GM19467 (cell line): ENCODE measurements around the gene RAB1A.
A peak's percentile ranks its signal among the peaks of the same experiment; 100 is the strongest.

ENCODE experiments used
- ATAC-seq: cut with Tn5 transposase; IDR thresholded peaks from one replicate; pipeline ENCODE4 v1.9.1; 2021; ENCODE audit warnings: mild to moderate bottlenecking, moderate library complexity; ENCODE audit not compliant: unreplicated experiment

RAB1A gene

GRCh38 chr2:65062843-65063825 lies 66.8 kb downstream of the RAB1A start:
- ATAC-seq = no peak

GRCh38 chr2:65061910-65062339 lies 68.0 kb downstream of the RAB1A start:
- ATAC-seq = no peak

GRCh38 chr2:65061146-65061909 lies 68.6 kb downstream of the RAB1A start:
- ATAC-seq = no peak

- ATAC-seq = no peak
These were observed 70.8 kb downstream of the RAB1A start for GRCh38 chr2:65059071-65059470.

GRCh38 chr2:65057391-65058052 lies 72.4 kb downstream of the RAB1A start:
- ATAC-seq = no peak

GRCh38 chr2:65057054-65057375 lies 72.9 kb downstream of the RAB1A start:
- no peak for ATAC-seq

- peak; percentile 87 for ATAC-seq
These were observed 73.5 kb downstream of the RAB1A start, which contains the start of gene CEP68 for GRCh38 chr2:65056215-65057053. Gene CEP68 (plus strand): TSS chr2:65056416. CDS start chr2:65069445, 13,029 bp downstream.

- ATAC-seq = peak; percentile 25
These were observed 74.3 kb downstream of the RAB1A start for GRCh38 chr2:65055422-65056214.

- ATAC-seq = no peak
These were observed 75.0 kb downstream of the RAB1A start for GRCh38 chr2:65054749-65055421.

GRCh38 chr2:65053199-65053598 lies 76.7 kb downstream of the RAB1A start:
- peak; percentile 44 for ATAC-seq

GRCh38 chr2:65050931-65051330 lies 79.0 kb downstream of the RAB1A start:
- no peak for ATAC-seq

GRCh38 chr2:65049010-65049639 lies 80.8 kb downstream of the RAB1A start:
- no peak for ATAC-seq

GRCh38 chr2:65046633-65047407 lies 83.1 kb downstream of the RAB1A start:
- no peak for ATAC-seq

- ATAC-seq = no peak
These were observed 84.3 kb downstream of the RAB1A start for GRCh38 chr2:65045651-65046050.

GRCh38 chr2:65044097-65044735 lies 85.7 kb downstream of the RAB1A start:
- ATAC-seq = no peak

GRCh38 chr2:65043001-65043400 lies 86.9 kb downstream of the RAB1A start:
- ATAC-seq = no peak
